SK-N-SH (cell line): ENCODE measurements around the gene KMT2C. TPM values are rescaled to one million over a fixed set of nuclear protein-coding genes. Genes with fewer than 3 reads are reported as not detected.

Experiments used
- CTCF ChIA-PET: fragments of 300-600, 350-600 bp; formaldehyde crosslinking; extraction: SDS; loops from one replicate; lab custom pipeline; 2021; lab: Yijun Ruan, JAX
- POLR2A ChIA-PET: fragments of 350-600 bp; sonication (Branson Sonifier 250); formaldehyde crosslinking; extraction: SDS; loops from one replicate; lab custom pipeline; 2020; ENCODE audit warnings: antibody characterized with exemption, inconsistent platforms; lab: Yijun Ruan, JAX
- DNase-seq: peaks from one replicate; pipeline ENCODE4 v3.0.0; 2012
- H2AFZ ChIP-seq: fragments of 200-600 bp; sonication (generic); 2 replicates; pipeline ENCODE4 v1.8.1; 2016; ENCODE audit warnings: antibody characterized with exemption, mild to moderate bottlenecking, low read depth
- H3F3A ChIP-seq: fragments of 200-600 bp; sonication (generic); replicated peaks from 2 replicates; pipeline ENCODE3; 2016; ENCODE audit warnings: antibody characterized with exemption, mild to moderate bottlenecking; ENCODE audit not compliant: insufficient read depth
- H3K27ac ChIP-seq, 2 experiments: fragments of 200-500 bp in 1 of 2; fragments of 200-600 bp in 1 of 2; sonication (Bioruptor generic) in 1 of 2; sonication (generic), shearing (Covaris generic) in 1 of 2; 2 replicates each; pipeline versions ENCODE4 v1.5.1 to v1.6.1; 2014 to 2016; ENCODE audit warnings: low read depth in 2 of 2, inconsistent platforms in 1 of 2, low read length in 1 of 2, mild to moderate bottlenecking in 1 of 2, mixed read lengths in 1 of 2
- H3K27me3 ChIP-seq: fragments of 200-600 bp; sonication (generic), shearing (Covaris generic); 2 replicates; pipeline ENCODE4 v1.6.1; 2016; ENCODE audit warnings: mixed run types; ENCODE audit not compliant: insufficient read depth
- H3K36me3 ChIP-seq, 2 experiments: fragments of 200-500 bp in 1 of 2; fragments of 200-600 bp in 1 of 2; sonication (Bioruptor generic) in 1 of 2; sonication (generic) in 1 of 2; replicated peaks in 1 of 2; 2 replicates each; pipeline versions ENCODE3 to v1.5.1; 2014 to 2016; ENCODE audit warnings: low read length in 1 of 2, mild to moderate bottlenecking in 1 of 2; ENCODE audit not compliant: insufficient read depth in 2 of 2, control insufficient read depth in 1 of 2
- H3K4me1 ChIP-seq, 2 experiments: fragments of 200-500 bp in 1 of 2; fragments of 200-600 bp in 1 of 2; sonication (Bioruptor generic) in 1 of 2; sonication (generic), shearing (Covaris generic) in 1 of 2; 2 replicates each; pipeline versions ENCODE4 v1.5.1 to v1.6.1; 2014 to 2016; ENCODE audit warnings: low read depth in 1 of 2, low read length in 1 of 2, mixed run types in 1 of 2; ENCODE audit not compliant: insufficient read depth in 2 of 2, control insufficient read depth in 1 of 2
- H3K4me2 ChIP-seq: fragments of 200-600 bp; sonication (generic), shearing (Covaris generic); 2 replicates; pipeline ENCODE4 v1.6.1; 2017; ENCODE audit warnings: mixed run types
- H3K4me3 ChIP-seq, 2 experiments: fragments of 200-500 bp in 1 of 2; fragments of 200-600 bp in 1 of 2; sonication (Bioruptor generic) in 1 of 2; sonication (generic), shearing (Covaris generic) in 1 of 2; 2 replicates each; pipeline versions ENCODE4 v1.5.1 to v1.8.1; 2014 to 2016; ENCODE audit warnings: low read depth in 2 of 2, inconsistent platforms in 1 of 2, low read length in 1 of 2, mild to moderate bottlenecking in 1 of 2, mixed read lengths in 1 of 2, moderate library complexity in 1 of 2
- H3K79me2 ChIP-seq: fragments of 200-600 bp; sonication (generic); 2 replicates; pipeline ENCODE4 v1.8.1; 2017; ENCODE audit warnings: mild to moderate bottlenecking; ENCODE audit not compliant: insufficient read depth
- H3K9ac ChIP-seq: fragments of 200-600 bp; sonication (generic); 2 replicates; pipeline ENCODE4 v1.6.1; 2017; ENCODE audit warnings: mixed run types
- H3K9me2 ChIP-seq: fragments of 200-600 bp; sonication (generic); 2 replicates; pipeline ENCODE4 v1.6.1; 2017; ENCODE audit warnings: mixed run types
- H3K9me3 ChIP-seq: fragments of 200-600 bp; sonication (generic); 2 replicates; pipeline ENCODE4 v1.6.1; 2017; ENCODE audit warnings: mixed run types, mild to moderate bottlenecking, moderate library complexity
- H4K20me1 ChIP-seq: fragments of 200-600 bp; sonication (generic); 2 replicates; pipeline ENCODE4 v1.6.1; 2017; ENCODE audit warnings: mild to moderate bottlenecking, mixed run types; ENCODE audit not compliant: insufficient read depth
- CHD2 ChIP-seq: fragments of 150-350 bp; IDR thresholded peaks from 2 replicates; pipeline ENCODE4 v1.6.1; 2018; ENCODE audit warnings: low read length; ENCODE audit not compliant: partially characterized antibody
- EP300 ChIP-seq, 2 experiments: IDR thresholded peaks; 2 replicates each; pipeline versions ENCODE4 v1.4.0 to v1.6.1; 2012; ENCODE audit warnings: borderline replicate concordance in 1 of 2, low read depth in 1 of 2, low read length in 1 of 2
- EZH2phosphoT487 ChIP-seq: fragments of 200-600 bp; sonication (generic); IDR thresholded peaks from 2 replicates; pipeline ENCODE4 v1.6.1; 2017; ENCODE audit warnings: low read depth, mixed run types, mild to moderate bottlenecking, antibody characterized with exemption, moderate library complexity, borderline replicate concordance
- FOSL2 ChIP-seq: IDR thresholded peaks from 2 replicates; pipeline ENCODE4 v1.4.0; 2012; ENCODE audit warnings: low read depth, mild to moderate bottlenecking, moderate library complexity, borderline replicate concordance
- FOXM1 ChIP-seq: IDR thresholded peaks from 2 replicates; pipeline ENCODE4 v1.4.0; 2012; ENCODE audit warnings: low read depth, mild to moderate bottlenecking
- JUND ChIP-seq: IDR thresholded peaks from 2 replicates; pipeline ENCODE4 v1.4.0; 2012
- MEF2A ChIP-seq: IDR thresholded peaks from 2 replicates; pipeline ENCODE4 v1.4.0; 2012; ENCODE audit warnings: low read depth, borderline replicate concordance
- MXI1 ChIP-seq: IDR thresholded peaks from 2 replicates; pipeline ENCODE4 v1.6.1; 2012; ENCODE audit warnings: mild to moderate bottlenecking, low read depth, low read length, improper control_type of control experiment
- NRF1 ChIP-seq: IDR thresholded peaks from 2 replicates; pipeline ENCODE4 v1.6.1; 2012; ENCODE audit warnings: low read depth, mild to moderate bottlenecking, low read length
- RAD21 ChIP-seq: IDR thresholded peaks from 2 replicates; pipeline ENCODE4 v1.6.1; 2012; ENCODE audit warnings: mild to moderate bottlenecking, low read length
- SIN3A ChIP-seq: IDR thresholded peaks from 2 replicates; pipeline ENCODE4 v1.6.1; 2012; ENCODE audit warnings: low read depth, mild to moderate bottlenecking, low read length, moderate library complexity, borderline replicate concordance
- SMC3 ChIP-seq: IDR thresholded peaks from 2 replicates; pipeline ENCODE4 v1.6.1; 2012; ENCODE audit warnings: low read depth, low read length, improper control_type of control experiment
- TAF1 ChIP-seq: IDR thresholded peaks from 2 replicates; pipeline ENCODE4 v1.6.1; 2012; ENCODE audit warnings: low read depth, mild to moderate bottlenecking, low read length, moderate library complexity, borderline replicate concordance
- TCF12 ChIP-seq: IDR thresholded peaks from 2 replicates; pipeline ENCODE4 v1.4.0; 2012
- TEAD4 ChIP-seq: IDR thresholded peaks from 2 replicates; pipeline ENCODE4 v1.4.0; 2012; ENCODE audit warnings: mild to moderate bottlenecking, borderline replicate concordance; ENCODE audit not compliant: insufficient read depth
- WGBS: methylation state at CpG from one replicate; pipeline ENCODE4 v1.1.6; 2017; ENCODE audit warnings: low lambda C conversion rate; 5-methylcytosine and 5-hydroxymethylcytosine counted together
- polyA plus RNA-seq, 3 experiments: library from polyadenylated mRNA; depleted of rRNA; stranded (reverse); fragments of >200 nt; gene quantifications; 2 replicates each; pipeline ENCODE4 v1.2.3, GENCODE V29; 2012
- TF ChIP-seq, protein P1 (sequence below): fragments of 200-600 bp; sonication (generic); IDR thresholded peaks from 2 replicates; pipeline ENCODE4 v1.6.1; 2017; ENCODE audit warnings: antibody characterized with exemption, mild to moderate bottlenecking, moderate library complexity
- TF ChIP-seq, protein P2 (sequence below): IDR thresholded peaks from 2 replicates; pipeline ENCODE4 v1.4.0; 2012; ENCODE audit warnings: low read depth, borderline replicate concordance
- TF ChIP-seq, protein P3 (sequence below): fragments of 150-350 bp; IDR thresholded peaks from 2 replicates; pipeline ENCODE4 v1.6.1; 2017; ENCODE audit warnings: antibody characterized with exemption, low read length, low read depth, borderline replicate concordance

Gene KMT2C
- polyA plus RNA-seq, 1 of the 3 experiments (the other 2 are of a cell fraction), result 8.0 TPM

DNA sequence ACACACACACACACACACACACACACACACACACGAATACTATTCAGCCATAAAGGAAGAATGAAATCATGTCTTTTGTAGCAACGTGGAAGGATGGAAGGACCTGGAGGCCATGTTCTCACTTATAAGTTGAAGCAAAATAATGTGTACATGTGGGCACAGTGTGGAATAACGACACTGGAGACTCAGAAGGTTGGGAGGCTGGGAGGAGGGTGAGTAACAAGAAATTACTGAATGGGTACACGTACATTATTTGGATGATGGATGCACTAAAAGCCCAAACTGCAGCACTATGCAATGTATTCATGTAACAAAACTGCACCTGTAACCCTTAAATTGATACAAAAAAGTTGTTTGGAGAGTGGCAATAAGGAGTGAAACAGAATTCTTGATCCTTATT lies 32.1 kb downstream of the KMT2C start:
- WGBS, result 37% methylated on average over 4 of the region's 4 CpGs
- H4K20me1 ChIP-seq, result peaks cover 87% of the 10 kb centered on the region

DNA sequence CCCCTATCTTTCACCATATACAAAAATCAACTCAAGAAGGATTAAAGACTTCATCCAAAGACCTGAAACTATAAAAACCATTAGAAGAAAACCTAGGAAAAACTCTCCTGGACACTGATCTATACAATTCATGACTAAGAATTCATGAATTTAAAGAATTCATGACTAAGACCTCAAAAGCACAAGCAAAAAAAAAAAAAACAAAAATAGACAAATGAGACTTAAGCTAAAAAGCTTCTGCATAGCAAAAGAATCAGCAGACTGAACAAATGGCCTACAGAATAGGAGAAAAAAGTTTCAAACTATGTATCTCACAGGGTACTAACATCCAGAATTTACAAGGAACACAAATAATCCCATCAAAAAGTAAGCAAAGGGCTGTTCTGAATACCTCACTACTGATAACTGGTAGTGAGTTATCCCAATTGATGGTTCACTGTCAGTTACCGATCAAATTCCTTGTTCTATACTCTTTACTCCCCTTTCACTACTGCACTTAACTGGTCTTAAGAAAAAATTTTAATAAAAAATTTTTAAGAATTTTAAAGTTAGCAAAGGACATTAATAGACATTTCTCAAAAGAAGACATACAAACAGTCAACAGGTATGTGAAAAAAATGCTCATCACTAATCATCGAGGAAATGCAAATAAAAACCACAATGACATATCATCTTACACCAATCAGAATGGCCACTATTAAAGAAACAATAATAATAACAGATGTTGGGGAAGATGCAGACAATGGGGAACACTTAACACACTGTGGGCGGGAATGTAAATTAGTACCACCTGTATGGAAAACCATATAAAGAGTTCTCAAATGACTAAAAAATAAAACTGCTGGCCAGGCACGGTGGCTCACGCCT lies 33.2 kb downstream of the KMT2C start:
- H4K20me1 ChIP-seq, result peaks cover 87% of the 10 kb centered on the region
- peaks cover 8% of the 10 kb centered on the region for H3F3A ChIP-seq
- TF ChIP-seq, protein P1, sequence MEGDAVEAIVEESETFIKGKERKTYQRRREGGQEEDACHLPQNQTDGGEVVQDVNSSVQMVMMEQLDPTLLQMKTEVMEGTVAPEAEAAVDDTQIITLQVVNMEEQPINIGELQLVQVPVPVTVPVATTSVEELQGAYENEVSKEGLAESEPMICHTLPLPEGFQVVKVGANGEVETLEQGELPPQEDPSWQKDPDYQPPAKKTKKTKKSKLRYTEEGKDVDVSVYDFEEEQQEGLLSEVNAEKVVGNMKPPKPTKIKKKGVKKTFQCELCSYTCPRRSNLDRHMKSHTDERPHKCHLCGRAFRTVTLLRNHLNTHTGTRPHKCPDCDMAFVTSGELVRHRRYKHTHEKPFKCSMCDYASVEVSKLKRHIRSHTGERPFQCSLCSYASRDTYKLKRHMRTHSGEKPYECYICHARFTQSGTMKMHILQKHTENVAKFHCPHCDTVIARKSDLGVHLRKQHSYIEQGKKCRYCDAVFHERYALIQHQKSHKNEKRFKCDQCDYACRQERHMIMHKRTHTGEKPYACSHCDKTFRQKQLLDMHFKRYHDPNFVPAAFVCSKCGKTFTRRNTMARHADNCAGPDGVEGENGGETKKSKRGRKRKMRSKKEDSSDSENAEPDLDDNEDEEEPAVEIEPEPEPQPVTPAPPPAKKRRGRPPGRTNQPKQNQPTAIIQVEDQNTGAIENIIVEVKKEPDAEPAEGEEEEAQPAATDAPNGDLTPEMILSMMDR, result no peak
- TF ChIP-seq, protein P2, sequence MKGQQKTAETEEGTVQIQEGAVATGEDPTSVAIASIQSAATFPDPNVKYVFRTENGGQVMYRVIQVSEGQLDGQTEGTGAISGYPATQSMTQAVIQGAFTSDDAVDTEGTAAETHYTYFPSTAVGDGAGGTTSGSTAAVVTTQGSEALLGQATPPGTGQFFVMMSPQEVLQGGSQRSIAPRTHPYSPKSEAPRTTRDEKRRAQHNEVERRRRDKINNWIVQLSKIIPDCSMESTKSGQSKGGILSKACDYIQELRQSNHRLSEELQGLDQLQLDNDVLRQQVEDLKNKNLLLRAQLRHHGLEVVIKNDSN, result no peak
- TF ChIP-seq CHD2, result no peak
- peak; percentile 39; the same call in 1 of the 2 replicates for TF ChIP-seq TEAD4
- TF ChIP-seq TCF12, result no peak
- no peak for TF ChIP-seq MXI1
- no peak for TF ChIP-seq NRF1
- TF ChIP-seq SIN3A, result no peak
- TF ChIP-seq, protein P3, sequence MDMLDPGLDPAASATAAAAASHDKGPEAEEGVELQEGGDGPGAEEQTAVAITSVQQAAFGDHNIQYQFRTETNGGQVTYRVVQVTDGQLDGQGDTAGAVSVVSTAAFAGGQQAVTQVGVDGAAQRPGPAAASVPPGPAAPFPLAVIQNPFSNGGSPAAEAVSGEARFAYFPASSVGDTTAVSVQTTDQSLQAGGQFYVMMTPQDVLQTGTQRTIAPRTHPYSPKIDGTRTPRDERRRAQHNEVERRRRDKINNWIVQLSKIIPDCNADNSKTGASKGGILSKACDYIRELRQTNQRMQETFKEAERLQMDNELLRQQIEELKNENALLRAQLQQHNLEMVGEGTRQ, result no peak
- no peak for TF ChIP-seq FOXM1
- TF ChIP-seq JUND, result peak; percentile 76
- TF ChIP-seq TAF1, result no peak
- no peak for TF ChIP-seq SMC3
- no peak for TF ChIP-seq MEF2A
- TF ChIP-seq RAD21, result no peak
- no peak for TF ChIP-seq EP300 (IDR thresholded peaks at IDR 0.05; ENCODE audit: borderline replicate concordance in 1 of 2, low read depth in 1 of 2, low read length in 1 of 2)
- TF ChIP-seq EZH2phosphoT487, result no peak
- TF ChIP-seq FOSL2, result peak; percentile 62; the same call in 1 of the 2 replicates
- H3K9ac ChIP-seq, result no peak overlapping the region
- POLR2A ChIA-PET, result no interaction called here
- H3K36me3 ChIP-seq, result no peaks in the 10 kb centered on the region
- DNase-seq, result no peak
- no peak overlapping the region for H2AFZ ChIP-seq
- no peak overlapping the region for H3K27ac ChIP-seq
- H3K9me3 ChIP-seq, result no peaks in the 10 kb centered on the region; the same call in 1 of the 2 replicates
- H3K27me3 ChIP-seq, result no peaks in the 10 kb centered on the region
- no peaks in the 10 kb centered on the region for H3K9me2 ChIP-seq
- no peaks in the 10 kb centered on the region for H3K4me1 ChIP-seq
- peaks cover 94% of the 10 kb centered on the region for H3K79me2 ChIP-seq
- no peak overlapping the region for H3K4me2 ChIP-seq
- CTCF ChIA-PET, result no interaction called here
- 40% methylated on average over 5 of the region's 5 CpGs for WGBS
- no peak overlapping the region for H3K4me3 ChIP-seq

More for the DNA sequence above, 32.1 kb downstream of the KMT2C start:
- Histone ChIP-seq H3K27me3 (no peaks in the 10 kb centered on the region), H3F3A (peaks cover 8% of the 10 kb centered on the region), H3K4me3 (no peak overlapping the region), H3K9me3 (no peaks in the 10 kb centered on the region; the same call in 1 of the 2 replicates), H3K27ac (no peak overlapping the region), H3K36me3 (no peaks in the 10 kb centered on the region), H3K4me2 (no peak overlapping the region), H3K4me1 (no peaks in the 10 kb centered on the region), H2AFZ (no peak overlapping the region), H3K79me2 (peaks cover 94% of the 10 kb centered on the region), H3K9me2 (no peaks in the 10 kb centered on the region), H3K9ac (no peak overlapping the region)
- ChIA-PET POLR2A (no interaction called here), CTCF (no interaction called here)
- TF ChIP-seq RAD21, result no peak
- no peak for DNase-seq
